ENCODE results near the gene GRM4.

- TF ChIP-seq CTCF (conservative IDR thresholded peaks at IDR 0.05; ENCODE audit: low read depth, low read length): no peak
- no peak for TF ChIP-seq EZH2 (IDR thresholded peaks at IDR 0.05; ENCODE audit: borderline replicate concordance, low read depth, low read length, poor library complexity, severe bottlenecking)
Observed at GRCh38 chr6:34176261-34177031, 30.6 kb upstream of the GRM4 start.
